ENCODE data around the gene KCNMA1.

KCNMA1 gene

DNA sequence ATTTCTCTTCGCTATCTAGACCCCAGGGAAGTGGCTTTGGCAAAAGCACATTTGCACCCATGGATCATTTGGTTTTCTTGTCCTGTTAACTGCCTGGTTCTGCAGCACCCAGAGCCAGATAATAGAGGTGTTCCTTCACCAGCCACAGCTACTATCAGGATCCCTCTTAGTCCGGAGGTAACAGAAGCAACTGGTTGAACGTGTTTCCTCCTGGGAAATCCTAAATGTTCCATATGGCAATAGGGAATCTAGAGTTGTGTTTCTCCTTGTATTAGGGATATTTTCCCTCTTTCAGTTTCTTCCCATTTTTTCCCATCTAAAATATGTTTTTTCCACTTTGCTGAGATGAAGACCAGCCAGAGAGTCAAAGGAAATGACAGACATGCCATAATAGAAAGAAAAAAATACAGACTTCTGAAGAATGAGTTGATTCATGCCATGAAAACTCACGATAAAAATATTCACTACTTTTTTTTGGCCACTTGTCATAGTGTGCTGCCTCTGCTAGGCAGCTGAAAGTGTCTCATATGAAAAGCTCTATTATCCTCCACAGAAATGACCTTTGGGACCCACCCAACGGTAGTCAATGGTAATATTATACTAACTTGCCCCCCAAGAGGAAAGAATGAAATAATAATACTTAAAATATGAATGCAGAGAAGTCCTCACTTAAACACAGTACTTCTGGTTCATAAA, 472.8 kb downstream of the KCNMA1 start:
- no peak for DNase-seq

DNA sequence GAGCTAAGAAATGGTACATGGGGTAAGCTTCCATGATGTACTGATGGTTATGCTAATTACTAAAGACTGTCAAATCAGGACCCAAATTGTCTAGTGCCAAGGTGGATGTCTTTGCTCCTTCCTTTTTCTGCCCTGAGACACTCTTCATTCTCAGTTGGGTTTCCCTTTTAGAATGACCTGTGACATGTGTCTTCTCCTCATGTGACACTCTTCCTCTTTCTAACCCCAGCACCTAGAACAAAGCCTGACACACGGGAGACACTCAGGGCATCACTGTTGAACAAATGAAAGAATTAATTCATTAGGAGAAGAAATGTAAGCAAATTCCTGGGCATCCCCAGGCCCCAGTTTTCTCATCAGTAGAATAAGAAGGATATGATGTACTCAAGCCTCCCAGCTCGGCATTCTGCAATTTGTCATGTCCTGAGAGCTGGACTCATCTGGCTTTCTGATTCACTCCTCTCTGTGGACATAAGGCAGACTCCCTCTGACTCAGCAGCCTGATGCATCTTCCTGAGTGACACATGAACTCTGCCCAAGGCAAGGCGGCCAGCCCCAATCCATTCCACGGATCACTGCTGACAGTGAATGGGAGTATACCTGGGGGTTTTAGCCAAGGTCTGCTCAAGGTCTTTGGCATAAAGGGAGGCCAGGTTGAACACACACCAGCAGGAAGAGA, 473.8 kb downstream of the KCNMA1 start:
- no peak for DNase-seq

- DNase-seq, result no peak
These were observed 474.9 kb downstream of the KCNMA1 start for GRCh38 chr10:77162697-77163096.

DNA sequence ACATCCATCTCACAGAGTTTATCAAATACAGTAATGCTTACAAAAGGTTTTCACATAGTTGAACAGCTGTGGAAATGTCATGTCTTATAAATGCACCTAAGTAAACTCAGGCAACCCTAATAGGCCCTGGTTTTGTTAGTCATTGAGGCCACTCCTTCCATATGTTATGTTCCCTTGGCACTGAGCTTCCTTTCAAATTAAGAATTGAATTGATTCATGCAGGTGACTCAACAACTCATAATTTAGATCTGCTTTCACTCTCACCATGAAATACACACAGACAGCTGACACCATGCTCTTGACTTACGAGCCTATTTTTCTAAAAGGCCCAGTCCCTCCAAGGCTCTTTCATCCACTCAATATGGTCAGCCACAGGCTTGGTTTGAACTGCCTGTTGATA, 476.9 kb downstream of the KCNMA1 start:
- DNase-seq, result peak; percentile 65

GRCh38 chr10:77159538-77160110, 478.0 kb downstream of the KCNMA1 start:
- DNase-seq, result no peak

DNA sequence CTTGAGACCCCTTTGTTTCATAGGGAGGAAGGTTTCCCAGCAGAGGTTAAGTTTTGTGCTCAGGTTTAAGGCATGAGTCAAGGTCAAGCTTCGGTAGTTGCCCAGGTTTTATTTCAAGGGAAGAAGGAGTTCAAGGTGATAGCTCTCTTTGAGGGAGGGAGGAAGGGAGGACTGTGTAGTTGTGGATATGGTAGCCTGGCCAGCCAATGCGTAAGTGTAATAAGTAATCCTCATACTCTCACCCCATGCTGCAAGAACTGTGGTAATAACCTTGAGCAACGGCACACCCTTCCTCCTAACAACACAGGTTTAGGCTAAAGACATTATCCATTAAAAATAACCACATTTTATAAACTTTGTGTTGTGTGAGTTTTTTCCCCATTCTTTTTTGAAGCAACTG, 478.9 kb downstream of the KCNMA1 start:
- DNase-seq, result no peak

DNA sequence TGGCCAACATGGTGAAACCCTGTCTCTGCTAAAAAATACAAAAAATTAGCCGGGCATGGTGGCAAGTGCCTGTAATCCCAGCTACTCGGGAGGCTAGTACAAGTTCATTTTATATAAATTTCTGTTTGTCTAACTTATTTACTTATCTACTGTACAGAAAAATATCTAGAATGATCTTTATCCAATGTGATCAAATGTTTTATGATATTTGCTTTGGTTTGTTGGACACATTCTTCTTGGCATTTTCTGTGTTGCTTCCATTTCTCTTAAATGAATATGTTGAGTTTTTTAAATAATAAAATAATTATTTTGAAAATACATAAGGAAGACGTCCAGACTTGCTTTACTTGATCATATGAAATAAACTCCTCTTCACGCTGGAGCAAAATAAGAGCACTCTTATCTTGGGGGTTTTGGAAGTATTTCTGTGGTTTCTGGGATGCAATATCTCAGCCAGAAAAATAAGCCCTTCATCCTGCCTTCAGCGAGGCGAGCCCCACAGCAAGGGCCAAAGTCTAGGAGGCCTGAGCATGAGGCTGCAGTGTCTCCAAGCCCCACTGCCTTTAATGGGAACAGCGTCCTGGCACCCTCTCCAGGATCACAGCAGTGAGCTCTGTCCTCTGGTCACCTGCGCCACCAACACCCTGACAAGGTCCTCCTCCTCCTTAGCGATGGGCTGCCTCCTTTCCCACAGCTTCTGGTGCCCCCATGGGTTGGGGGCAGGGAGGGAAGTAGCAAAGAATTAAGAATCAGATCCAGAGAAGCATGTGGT, 480.2 kb downstream of the KCNMA1 start:
- no peak for DNase-seq

DNA sequence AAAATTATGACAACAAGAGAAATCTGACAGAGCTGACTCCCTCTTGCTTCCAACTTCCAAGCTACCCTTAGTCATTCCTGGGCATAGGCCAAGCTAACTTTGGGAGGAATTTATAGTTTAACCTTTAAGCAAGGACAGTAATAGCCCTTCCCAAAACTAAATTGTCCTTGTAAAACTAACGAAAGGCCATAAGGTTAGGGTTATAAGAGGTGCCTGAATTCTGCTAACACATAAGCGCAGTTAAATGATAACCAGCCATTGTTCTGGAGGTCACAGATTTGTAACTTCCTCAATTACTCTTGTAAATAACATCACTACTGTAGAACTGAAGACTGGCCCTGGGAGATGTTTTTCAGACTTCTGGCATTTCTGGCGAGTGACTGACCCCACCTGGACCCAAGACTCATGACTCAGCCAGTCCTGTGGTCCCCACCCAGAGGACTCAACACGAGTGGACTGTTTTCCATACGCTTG, 481.2 kb downstream of the KCNMA1 start:
- DNase-seq, result no peak

- DNase-seq, result no peak
These were observed 485.4 kb downstream of the KCNMA1 start for GRCh38 chr10:77152256-77152655.

- DNase-seq, result no peak
These were observed 486.2 kb downstream of the KCNMA1 start for GRCh38 chr10:77151408-77151807.

- no peak for DNase-seq
These were observed 487.9 kb downstream of the KCNMA1 start for GRCh38 chr10:77149706-77150105.

DNA sequence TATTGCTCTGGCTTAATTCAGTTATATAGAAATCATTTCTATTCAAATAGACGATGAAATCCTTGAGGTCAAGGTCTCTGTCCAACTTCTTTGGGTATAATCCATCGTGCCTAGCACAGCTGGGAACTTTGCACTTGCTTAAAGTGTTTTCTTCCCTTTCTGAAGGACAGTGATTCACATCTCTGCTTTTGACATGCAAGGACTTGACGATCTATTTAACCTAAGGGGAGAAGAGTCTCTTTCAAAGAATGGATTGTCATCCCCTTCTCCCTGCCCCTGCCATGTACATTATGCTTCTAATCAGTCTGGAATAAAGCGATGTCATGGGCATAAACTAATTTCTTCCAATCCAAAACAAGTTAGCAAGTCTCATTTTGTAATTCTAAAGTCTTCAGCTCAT, 488.6 kb downstream of the KCNMA1 start:
- no peak for DNase-seq

GRCh38 chr10:77147871-77148270, 489.7 kb downstream of the KCNMA1 start:
- no peak for DNase-seq

DNA sequence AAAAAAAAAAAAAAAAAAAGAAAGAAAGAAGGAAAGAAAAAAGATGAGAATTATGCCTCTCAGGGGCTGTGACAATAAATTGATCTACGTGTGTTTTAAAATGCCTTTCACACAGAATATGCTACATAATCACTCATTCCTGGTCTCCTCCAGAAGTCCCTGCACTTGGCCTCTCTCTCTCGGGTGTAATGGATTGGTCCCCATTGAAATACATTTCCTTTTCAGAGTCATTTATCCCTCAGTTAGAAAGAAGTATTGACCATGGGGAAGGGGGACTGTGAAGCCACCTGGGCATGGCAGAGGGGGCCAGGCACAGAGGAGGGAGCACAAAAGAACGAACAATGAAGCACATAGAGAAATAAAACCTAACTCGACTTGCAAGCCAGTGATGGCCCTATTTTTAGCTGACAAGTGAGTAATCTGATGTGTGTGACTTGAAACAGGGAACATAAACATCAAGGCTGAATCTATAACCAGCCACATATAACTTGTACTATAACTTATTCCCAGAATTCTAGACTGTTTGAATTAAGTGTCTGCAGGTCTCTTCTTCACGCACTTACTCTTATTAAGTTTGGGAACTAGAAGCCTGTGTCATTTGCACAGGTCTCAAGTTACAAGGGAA, 490.8 kb downstream of the KCNMA1 start:
- no peak for DNase-seq

DNA sequence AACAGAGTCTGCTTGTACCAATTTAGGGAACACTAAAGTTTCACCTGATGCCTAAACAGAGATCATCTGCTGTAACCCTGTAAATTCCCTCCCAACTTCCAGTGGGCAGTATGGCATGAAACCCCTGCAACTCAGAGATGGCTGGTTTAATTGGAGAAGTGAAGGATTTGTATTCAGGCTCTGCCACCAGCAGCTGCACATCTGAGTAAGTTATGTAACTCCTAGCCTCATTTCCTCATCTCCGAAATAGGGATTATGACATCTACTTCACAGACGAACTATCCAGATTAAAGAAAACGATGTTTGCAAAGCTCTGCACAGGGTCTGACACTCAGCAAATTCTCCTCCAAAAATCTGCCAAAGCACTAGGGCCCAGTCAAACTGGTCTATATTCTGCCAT, 493.0 kb downstream of the KCNMA1 start:
- no peak for DNase-seq

DNA sequence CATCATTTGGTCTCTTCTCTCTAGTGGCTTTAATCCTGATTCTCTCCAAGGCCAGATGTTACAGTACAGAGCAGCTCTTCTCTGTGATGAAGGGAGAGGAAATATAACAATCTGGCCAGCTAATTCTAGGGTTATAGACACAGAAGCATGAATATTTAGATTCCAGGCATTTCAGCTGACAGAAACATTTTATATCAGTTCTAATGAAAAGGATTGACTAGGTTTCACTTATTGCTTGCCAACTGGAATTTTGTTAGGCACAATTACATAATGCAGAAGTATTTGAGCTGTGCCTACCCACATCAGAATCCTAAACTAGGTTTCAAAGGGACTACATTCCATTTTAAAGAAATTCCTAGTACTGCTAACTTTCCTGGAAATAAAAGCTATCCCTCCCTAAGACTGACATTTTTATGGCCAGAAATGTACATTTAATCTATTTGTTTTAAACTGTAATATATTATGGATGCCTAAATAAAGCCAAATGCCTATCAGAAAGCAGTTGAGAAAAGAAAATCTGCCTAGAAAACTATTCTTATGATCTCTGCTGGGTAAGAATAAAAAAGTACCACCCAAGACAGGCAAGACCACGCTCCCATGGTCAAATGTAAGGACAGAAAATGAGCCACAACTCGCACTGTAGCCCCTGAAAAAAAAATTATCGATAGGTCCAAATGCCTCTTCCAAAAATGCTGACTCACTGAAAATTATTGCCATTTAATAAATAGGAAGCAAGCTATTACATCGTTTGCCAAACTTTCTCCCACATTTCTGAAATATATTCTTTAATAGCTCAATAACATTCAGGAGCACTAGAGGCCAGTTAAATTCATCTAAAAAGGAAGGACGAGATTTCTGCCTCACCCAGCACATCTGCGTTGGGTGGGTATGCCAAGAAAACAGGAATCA, 498.1 kb downstream of the KCNMA1 start:
- no peak for DNase-seq

GRCh38 chr10:77138541-77138940, 499.1 kb downstream of the KCNMA1 start:
- no peak for DNase-seq

DNA sequence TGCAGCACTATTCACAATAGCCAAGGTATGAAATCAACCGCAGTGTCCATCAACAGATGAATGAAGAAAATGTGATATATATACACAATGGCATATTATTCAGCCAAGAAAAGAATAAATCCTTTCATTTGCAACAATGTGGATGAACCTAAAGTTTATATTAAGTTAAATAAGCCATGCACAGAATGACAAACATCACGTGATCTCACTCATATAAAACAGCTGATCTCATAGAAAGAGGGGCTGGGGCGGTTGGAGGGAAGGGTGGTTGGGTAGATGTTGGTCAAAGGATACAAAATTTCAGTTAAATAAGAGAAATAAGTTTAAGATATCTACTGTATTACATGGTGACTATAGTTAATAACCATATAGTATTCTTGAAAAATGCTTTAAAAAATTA, 502.1 kb downstream of the KCNMA1 start:
- DNase-seq, result no peak

DNA sequence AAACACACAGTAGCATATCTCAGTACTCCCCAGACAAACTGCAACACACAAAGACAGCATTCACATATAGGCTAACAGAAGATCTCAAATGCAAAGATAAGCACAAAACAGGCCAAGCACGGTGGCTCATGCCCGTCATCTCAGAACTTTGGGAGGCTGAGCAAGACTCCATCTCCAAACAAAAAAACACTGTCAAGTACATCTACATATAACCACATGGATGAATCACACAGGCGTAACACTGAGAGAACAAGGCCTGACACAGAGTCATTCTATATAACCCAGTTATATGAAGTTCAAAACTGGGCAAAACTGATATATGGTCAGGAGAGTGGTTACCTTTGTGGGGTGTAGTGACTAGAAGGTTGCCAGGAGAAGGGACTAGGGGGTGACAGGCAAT, 506.4 kb downstream of the KCNMA1 start:
- DNase-seq, result no peak

DNA sequence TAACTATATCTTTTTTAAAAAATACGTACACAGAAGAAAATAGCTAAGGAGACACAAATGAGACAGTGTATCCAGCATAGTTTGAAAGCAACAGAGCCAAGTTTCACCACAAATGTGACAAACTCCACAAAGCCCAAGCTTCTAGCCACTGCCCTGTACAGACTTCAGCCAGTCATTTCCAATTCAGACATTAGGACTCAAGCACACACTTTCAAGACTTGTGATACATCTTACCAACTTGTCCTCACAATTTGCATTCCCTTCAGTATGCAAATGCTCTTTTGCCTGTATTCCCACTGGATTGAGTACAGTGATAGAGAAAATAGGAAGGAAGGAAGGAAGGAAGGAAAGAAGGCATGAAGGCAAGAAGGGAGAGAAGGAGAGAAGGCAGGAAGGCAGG, 510.4 kb downstream of the KCNMA1 start:
- no peak for DNase-seq

DNA sequence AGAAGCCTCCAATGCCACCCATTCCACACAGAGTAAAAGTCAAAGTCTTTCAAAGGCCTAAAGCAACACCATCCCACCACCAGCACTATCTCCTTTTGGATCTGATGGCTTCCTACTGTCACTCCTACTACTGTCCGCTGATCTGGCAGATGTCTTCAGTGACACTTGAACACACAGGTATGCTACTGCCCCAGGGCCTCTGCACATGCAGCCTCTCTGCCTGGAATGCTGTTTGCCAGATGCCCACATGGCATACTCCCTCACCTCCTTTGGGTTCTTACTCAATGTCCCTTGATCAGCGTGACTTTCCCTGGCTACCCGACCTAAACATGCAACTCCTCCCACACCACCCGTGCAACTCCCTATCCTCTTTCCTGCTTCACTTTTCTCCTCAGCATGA, 512.4 kb downstream of the KCNMA1 start:
- no peak for DNase-seq

DNA sequence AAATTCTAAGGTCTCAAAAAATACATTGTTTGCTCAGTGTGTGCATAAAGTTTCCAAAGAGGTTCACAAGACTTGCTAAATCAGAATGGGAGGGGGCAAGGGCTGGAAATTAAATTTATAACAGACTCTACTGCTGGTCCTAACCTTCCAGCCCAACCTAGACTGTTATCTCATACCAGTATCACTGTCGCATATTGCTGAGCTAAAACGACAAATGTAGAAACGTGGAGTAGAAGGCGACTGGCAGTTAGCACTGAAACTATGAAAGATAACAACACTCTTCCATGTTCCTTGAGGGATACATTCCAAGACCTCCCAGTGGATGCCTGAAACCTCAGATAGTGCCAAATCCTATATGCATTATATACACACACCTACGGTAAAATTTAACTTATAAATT, 514.3 kb downstream of the KCNMA1 start:
- DNase-seq, result no peak

All from COR-L47 (cell line).